Mammary microvascular endothelial cell (primary cell): ENCODE data around the gene RIMOC1. TPM values are rescaled to one million over a fixed set of nuclear protein-coding genes. Genes with fewer than 3 reads are reported as not detected.

Experiments
- total RNA-seq: library from RNA; depleted of rRNA; stranded (reverse); fragments of >200 nt; gene quantifications from 2 replicates; pipeline ENCODE4 v1.2.3, GENCODE V29; 2015

Gene RIMOC1
- total RNA-seq, result 15.1 and 15.2 TPM in 2 replicates

GRCh38 chr5:41903892-41904799 is at the start of gene RIMOC1:
RIMOC1 (plus strand) TSS chr5:41904344; CDS start chr5:41904368, 24 bp downstream.

GRCh38 chr5:41869724-41870626 is 34.2 kb upstream of the RIMOC1 start, which contains the start of gene OXCT1:
OXCT1 (minus strand) TSS chr5:41870425; CDS start chr5:41870358, 67 bp downstream.

GRCh38 chr5:41924872-41925554 is 20.9 kb downstream of the RIMOC1 start, which contains the start of gene FBXO4:
FBXO4 (plus strand) TSS chr5:41925281; CDS start chr5:41925310, 29 bp downstream.

Other genes with a start within 250 kb of the RIMOC1 start
- 22.8 and 23.7 TPM in 2 replicates for gene OXCT1, start 33.9 kb upstream of the RIMOC1 start, total RNA-seq
- gene FBXO4, start 20.9 kb downstream of the RIMOC1 start, total RNA-seq, result 6.1 and 8.9 TPM in 2 replicates